Ovary (tissue), 9 donors: ENCODE data around the gene PCDH15. TPM values are rescaled to one million over a fixed set of nuclear protein-coding genes. Genes with fewer than 3 reads are reported as not detected.

Experiments used
- DNase-seq, 5 donors: peaks; one replicate each; pipeline ENCODE4 v3.0.0-alpha.2; 2019 to 2020
- H3K27ac ChIP-seq, 2 donors: fragments of 200-600 bp; one replicate each; pipeline versions ENCODE4 v1.5.1 to v1.8.0; 2019 to 2022
- H3K27me3 ChIP-seq: fragments of 200-600 bp; one replicate; pipeline ENCODE4 v1.8.0; 2022
- H3K36me3 ChIP-seq: fragments of 200-600 bp; sonication (generic); one replicate; pipeline ENCODE4 v1.5.1; 2019
- H3K4me1 ChIP-seq: one replicate; pipeline ENCODE4 v1.8.1; 2013; ENCODE audit warnings: mild to moderate bottlenecking, moderate library complexity; ENCODE audit not compliant: insufficient read depth
- H3K4me3 ChIP-seq: fragments of 200-600 bp; sonication (generic); one replicate; pipeline ENCODE4 v1.5.1; 2017
- H3K9me3 ChIP-seq, 2 donors: fragments of 200-600 bp in 1 of 2; sonication (generic) in 1 of 2; one replicate each; pipeline versions ENCODE4 v1.5.1 to v1.8.1; 2013 to 2019; ENCODE audit warnings: mild to moderate bottlenecking in 1 of 2, moderate library complexity in 1 of 2
- CTCF ChIP-seq, 3 donors: fragments of 450-650 bp in 2 of 3; fragments of 200-600 bp in 1 of 3; IDR thresholded peaks; one replicate each; pipeline versions ENCODE4 v1.5.1 to v1.8.0; 2016 to 2022; ENCODE audit warnings: antibody characterized with exemption in 3 of 3, mild to moderate bottlenecking in 1 of 3
- EP300 ChIP-seq: sonication (generic); formaldehyde crosslinking; IDR thresholded peaks from one replicate; pipeline ENCODE4 v1.6.1; 2017; ENCODE audit warnings: antibody characterized with exemption
- POLR2A ChIP-seq: fragments of 450-650 bp; IDR thresholded peaks from one replicate; pipeline ENCODE4 v1.6.1; 2017; ENCODE audit warnings: antibody characterized with exemption, mild to moderate bottlenecking, moderate library complexity
- WGBS, 3 donors: extraction: QIAGEN DNeasy Blood & Tissue Kit in 1 of 3; methylation state at CpG; one replicate each; pipeline versions ENCODE4 v1.1.5 to v1.1.7; 2013 to 2017; 5-methylcytosine and 5-hydroxymethylcytosine counted together
- intact Hi-C, 4 donors: fragments of 100-400 bp; cut with DNase I; formaldehyde crosslinking; loops; one replicate each; pipeline versions ENCODE4 v1.11.0 to v1.15.1; 2022 to 2023
- polyA plus RNA-seq, 2 donors: library from polyadenylated mRNA; stranded (reverse); fragments of 200-250 nt in 1 of 2; fragments of 350-450 nt in 1 of 2; fragmentation: Illumina TruSeq in 1 of 2; extraction: RNeasy Lipid Tissue Mini Kit (QIAGEN cat#74804) in 1 of 2; gene quantifications; one replicate each; pipeline ENCODE4 v1.2.3, GENCODE V29; 2013 to 2014
- total RNA-seq, 7 donors: library from RNA; depleted of rRNA in 2 of 7; stranded (reverse); fragments of >200 nt in 2 of 7; fragmentation: NEBNext Ultra II Directional in 3 of 7; extraction: Animal tissue kit (Norgen Biotek cat#: 25700) in 3 of 7; gene quantifications; one replicate each; pipeline versions ENCODE4 v1.1.0 to v1.2.4, GENCODE V29; 2016 to 2023
- donor health status: DM: no; HTN: no; CAD: no; lungs with moderate emphysema.
- donor health status: DM: no; HTN: no; CAD: no.
- donor health status: Bipolar disorder and iron deficiency.
- donor health status: DM: yes; HTN: yes; CAD: no.
- donor health status: DM: no; HTN: no; CAD: no.
- donor health status: DM: yes; HTN: yes; CAD: no.

PCDH15 gene
- total and polyA plus RNA-seq, 9 donors = 0.02 to 0.34 TPM; not detected in 7

DNA sequence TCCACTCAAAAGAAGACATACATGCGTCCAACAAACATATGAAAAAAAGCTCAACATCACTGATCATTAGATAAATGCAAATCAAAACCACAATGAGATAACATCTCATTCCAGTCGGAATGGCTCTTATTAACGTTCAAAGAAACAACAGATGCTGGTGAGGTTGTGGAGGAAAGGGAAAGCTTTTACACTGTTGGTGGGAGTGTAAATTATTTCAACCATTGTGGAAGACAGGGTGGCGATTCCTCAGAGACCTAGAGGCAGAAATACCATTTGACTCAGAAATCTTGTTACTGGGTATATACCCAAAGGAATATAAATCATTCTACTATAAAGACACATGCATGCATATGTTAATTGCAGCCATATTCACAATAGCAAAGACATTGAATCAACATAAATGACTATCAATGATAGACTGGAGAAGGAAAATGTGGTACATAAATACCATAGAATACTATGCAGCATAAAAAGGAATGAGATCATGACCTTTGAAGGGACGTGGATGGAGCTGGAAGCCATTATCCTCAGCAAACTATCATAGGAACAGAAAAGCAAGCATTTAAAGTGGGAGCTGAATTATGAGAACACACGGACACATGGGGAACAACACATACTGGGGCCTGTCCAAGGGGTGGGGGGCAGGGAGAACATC, 28.4 kb downstream of the PCDH15 start:
- no peaks in the 10 kb centered on the region for H3K36me3 ChIP-seq
- H3K4me1 ChIP-seq = no peaks in the 10 kb centered on the region
- WGBS, 3 donors = 69 to 79% (median 75%) methylated on average over 6 of the region's 6 CpGs
- no peak overlapping the region for H3K27ac ChIP-seq
- no peaks in the 10 kb centered on the region for H3K27me3 ChIP-seq
- H3K9me3 ChIP-seq = no peaks in the 10 kb centered on the region
- no peak for TF ChIP-seq POLR2A
- no peak for DNase-seq
- intact Hi-C loops = no loop called here
- no peak overlapping the region for H3K4me3 ChIP-seq

GRCh38 chr10:54769051-54769450, 32.0 kb downstream of the PCDH15 start:
- intact Hi-C loops = no loop called here
- no peak for DNase-seq
- WGBS, 3 donors = 74 to 79% (median 77%) methylated on average over 2 of the region's 2 CpGs
- Histone ChIP-seq H3K27ac (no peak overlapping the region), H3K27me3 (no peaks in the 10 kb centered on the region), H3K4me3 (no peak overlapping the region), H3K9me3 (no peaks in the 10 kb centered on the region), H3K4me1 (no peaks in the 10 kb centered on the region), H3K36me3 (no peaks in the 10 kb centered on the region)
- TF ChIP-seq CTCF (IDR thresholded peaks at IDR 0.05) (no peak), EP300 (no peak), POLR2A (no peak)

- no peak for DNase-seq
- Histone ChIP-seq H3K4me3 (no peak overlapping the region), H3K9me3 (no peaks in the 10 kb centered on the region), H3K27ac (no peak overlapping the region), H3K27me3 (no peaks in the 10 kb centered on the region), H3K4me1 (no peaks in the 10 kb centered on the region), H3K36me3 (no peaks in the 10 kb centered on the region)
- TF ChIP-seq POLR2A (no peak), CTCF (IDR thresholded peaks at IDR 0.05) (no peak), EP300 (no peak)
- 1 to 38% (median 14%) methylated on average over 2 of the region's 2 CpGs for WGBS, 3 donors
- intact Hi-C loops = no loop called here
Measured at GRCh38 chr10:54758791-54759190, 42.2 kb downstream of the PCDH15 start.

DNA sequence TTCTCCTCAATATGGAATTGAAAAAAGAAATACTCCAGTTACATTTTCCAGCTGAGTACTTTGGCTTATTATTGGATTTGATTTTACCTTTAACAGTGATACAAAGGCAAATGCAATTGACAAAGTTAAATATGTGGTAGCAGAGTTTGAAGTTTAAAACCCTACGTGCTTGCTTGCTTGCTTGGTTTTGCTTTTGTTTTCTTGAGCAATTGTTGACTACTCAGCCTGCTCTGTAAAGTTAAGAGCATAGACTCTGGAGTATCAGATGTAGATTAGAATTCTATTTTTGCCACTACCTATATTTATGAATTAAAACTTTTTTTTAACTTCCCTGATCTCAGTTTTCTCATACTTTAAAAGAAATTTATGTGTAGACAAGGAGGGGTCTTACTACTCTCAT, 51.4 kb downstream of the PCDH15 start:
- Histone ChIP-seq H3K27ac (no peak overlapping the region), H3K4me3 (no peak overlapping the region), H3K27me3 (no peaks in the 10 kb centered on the region), H3K9me3 (no peaks in the 10 kb centered on the region), H3K36me3 (no peaks in the 10 kb centered on the region), H3K4me1 (no peaks in the 10 kb centered on the region)
- intact Hi-C loops = no loop called here
- TF ChIP-seq EP300 = no peak
- TF ChIP-seq CTCF (IDR thresholded peaks at IDR 0.05) = no peak
- TF ChIP-seq POLR2A = no peak
- WGBS, 3 donors = 71 to 77% (median 76%) methylated on average over 1 of the region's 1 CpG
- no peak for DNase-seq

DNA sequence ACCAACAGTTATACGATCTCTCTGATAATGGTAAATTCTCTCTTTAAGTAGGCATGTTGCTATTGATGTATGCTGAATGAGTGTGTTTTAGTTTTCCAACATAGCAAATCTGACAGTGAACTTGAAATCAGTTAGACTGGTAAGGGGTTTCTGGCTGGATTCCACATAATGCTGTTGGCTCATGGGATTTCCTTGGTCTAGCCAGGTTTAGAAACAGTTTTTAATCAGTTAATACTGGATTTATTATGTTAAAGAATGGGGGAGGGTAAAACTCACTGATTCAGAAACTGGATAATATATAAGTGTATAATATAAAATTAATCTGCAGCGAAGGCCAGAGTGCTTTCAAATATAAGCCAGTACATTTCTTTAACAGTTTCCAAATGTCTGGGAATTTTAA, 55.6 kb downstream of the PCDH15 start:
- Histone ChIP-seq H3K4me3 (no peak overlapping the region), H3K27ac (no peak overlapping the region), H3K4me1 (no peaks in the 10 kb centered on the region), H3K36me3 (no peaks in the 10 kb centered on the region), H3K27me3 (no peaks in the 10 kb centered on the region), H3K9me3 (no peaks in the 10 kb centered on the region)
- WGBS, 3 donors = 49 to 62% (median 55%) methylated on average over 2 of the region's 2 CpGs
- DNase-seq = no peak
- intact Hi-C loops = no loop called here
- TF ChIP-seq EP300 = no peak
